HG03135 (cell line): ENCODE data around the gene RALGAPA2.

Experiments
- ATAC-seq: cut with Tn5 transposase; IDR thresholded peaks from one replicate; pipeline ENCODE4 v1.9.1; 2021; ENCODE audit warnings: mild to moderate bottlenecking, moderate library complexity; ENCODE audit not compliant: unreplicated experiment

RALGAPA2 gene

GRCh38 chr20:20373091-20373571 lies 339.3 kb downstream of the RALGAPA2 start:
- ATAC-seq, result no peak

- ATAC-seq, result no peak
These were observed 340.8 kb downstream of the RALGAPA2 start for GRCh38 chr20:20371681-20372080.

GRCh38 chr20:20371083-20371482 lies 341.4 kb downstream of the RALGAPA2 start:
- ATAC-seq, result no peak

GRCh38 chr20:20370094-20370575 lies 342.3 kb downstream of the RALGAPA2 start:
- no peak for ATAC-seq

GRCh38 chr20:20369250-20370093 lies 343.0 kb downstream of the RALGAPA2 start:
- ATAC-seq, result no peak

GRCh38 chr20:20368418-20369249 lies 343.8 kb downstream of the RALGAPA2 start:
- no peak for ATAC-seq

DNA sequence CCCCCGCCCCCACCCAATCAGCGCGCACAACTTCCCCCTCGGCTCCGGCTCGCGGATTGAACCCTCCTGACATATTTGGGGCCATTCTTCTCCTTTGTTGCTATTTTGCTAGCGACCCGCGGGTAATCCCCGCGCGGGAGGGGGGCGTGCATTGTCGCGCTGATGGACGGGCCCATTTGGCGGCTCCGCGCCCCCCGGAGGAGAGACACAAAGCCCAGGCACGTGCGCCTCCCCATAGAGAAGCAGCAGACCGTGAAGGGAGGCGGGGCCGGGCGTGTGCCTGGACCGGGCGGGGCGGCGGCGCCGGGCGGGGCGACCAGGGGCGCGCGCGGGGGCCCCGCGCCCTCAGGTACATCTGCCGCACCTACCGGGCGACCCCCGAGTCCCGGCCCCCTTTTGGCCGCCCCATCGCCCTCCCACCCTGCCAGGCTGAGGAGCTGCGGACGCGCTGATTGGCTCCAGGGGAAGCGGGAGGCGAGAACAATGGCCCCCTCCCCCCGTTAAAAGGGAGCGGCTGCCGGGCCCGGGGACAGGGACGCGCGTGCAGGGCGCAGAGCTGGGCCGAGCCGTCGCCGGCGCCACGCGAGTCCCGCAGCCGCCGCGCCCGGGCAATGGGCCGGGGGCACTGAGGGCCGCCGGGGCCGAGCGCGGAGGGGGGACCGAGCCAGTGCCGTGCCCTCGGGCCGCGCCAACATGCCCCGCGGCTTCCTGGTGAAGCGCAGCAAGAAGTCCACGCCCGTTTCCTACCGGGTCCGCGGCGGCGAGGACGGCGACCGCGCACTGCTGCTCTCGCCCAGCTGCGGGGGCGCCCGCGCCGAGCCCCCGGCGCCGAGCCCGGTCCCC lies 344.6 kb downstream of the RALGAPA2 start, which contains the start of gene INSM1:
TSS of gene INSM1 (plus strand) at position 530 of the 843 bp plus-strand sequence. CDS start at position 694, 164 bp downstream.
- no peak for ATAC-seq

- ATAC-seq, result no peak
These were observed 345.4 kb downstream of the RALGAPA2 start for GRCh38 chr20:20366876-20367574.

- no peak for ATAC-seq
These were observed 345.9 kb downstream of the RALGAPA2 start for GRCh38 chr20:20366551-20366875.

- ATAC-seq, result no peak
These were observed 346.8 kb downstream of the RALGAPA2 start for GRCh38 chr20:20365480-20366161.

GRCh38 chr20:20364593-20365479 lies 347.6 kb downstream of the RALGAPA2 start:
- ATAC-seq, result no peak

GRCh38 chr20:20363799-20364592 lies 348.4 kb downstream of the RALGAPA2 start:
- no peak for ATAC-seq

DNA sequence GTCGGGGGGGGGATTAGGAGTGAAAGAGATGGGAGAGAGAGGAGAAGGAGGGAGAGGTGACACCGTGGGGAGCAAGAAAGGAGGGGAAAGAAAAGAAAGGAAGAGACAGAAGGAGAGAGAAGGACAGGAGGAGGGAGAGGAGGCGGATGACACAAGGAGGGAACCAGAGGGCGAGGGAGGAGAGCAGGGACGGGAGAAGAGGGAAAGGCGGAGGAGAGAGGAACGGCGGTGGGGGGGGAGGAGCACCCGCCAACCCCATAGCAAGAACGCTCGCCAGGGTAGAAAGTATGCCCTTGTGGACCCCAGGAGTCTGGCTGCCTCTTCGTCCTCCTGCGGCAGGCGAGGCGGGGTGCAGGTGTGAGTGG lies 349.0 kb downstream of the RALGAPA2 start:
- ATAC-seq, result no peak

DNA sequence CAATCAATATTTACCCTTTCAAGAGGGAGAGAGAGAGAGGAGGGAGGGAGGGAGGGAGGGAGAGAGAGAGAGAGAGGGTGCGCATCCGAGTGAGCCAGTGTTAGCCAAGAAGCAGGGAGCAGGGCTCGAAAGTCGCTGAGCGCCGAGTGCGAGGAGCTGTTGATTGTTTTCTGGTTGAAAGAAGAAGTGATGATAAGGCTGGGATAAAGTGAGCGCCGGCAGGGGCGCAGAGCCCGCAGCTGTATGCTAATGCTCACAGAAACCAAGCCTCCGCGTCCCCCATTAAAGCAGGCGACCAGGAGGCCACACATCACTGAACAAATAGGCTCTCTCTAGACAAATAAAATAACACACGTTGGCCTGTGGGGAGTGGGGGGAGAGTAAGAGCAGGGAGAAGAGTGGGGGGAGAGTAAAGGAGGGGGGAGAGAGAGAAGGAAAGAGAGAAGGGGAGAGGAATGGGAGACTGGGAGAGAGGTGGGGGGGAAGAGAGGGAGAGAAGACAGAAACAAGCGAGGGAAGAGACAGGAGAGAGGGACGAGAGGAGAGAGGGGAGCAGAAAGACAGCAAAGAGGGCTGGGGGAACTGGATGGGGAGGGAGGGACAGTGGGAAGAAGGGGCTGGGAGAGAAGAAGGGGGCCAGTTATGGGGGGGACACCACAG lies 349.5 kb downstream of the RALGAPA2 start:
- ATAC-seq, result no peak

DNA sequence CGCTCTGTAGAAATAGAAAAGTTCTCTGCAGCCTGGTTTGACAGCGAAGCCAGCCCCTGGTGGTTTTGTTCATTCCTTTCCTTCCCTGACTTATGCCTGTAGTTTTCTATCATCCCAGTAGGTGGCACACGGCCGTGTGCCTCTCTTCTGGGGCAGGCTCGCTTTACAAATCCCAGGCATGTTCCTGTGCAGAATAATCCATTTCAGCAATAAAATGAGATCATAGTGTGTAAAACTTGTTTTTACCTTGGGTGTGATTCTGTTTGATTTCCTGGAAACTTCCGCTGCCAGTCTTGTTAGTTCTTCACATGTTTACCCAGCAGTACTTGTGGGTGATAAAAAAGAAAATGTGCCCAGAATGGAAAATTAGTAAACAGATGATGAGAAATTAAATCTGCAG lies 352.0 kb downstream of the RALGAPA2 start:
- ATAC-seq, result no peak

DNA sequence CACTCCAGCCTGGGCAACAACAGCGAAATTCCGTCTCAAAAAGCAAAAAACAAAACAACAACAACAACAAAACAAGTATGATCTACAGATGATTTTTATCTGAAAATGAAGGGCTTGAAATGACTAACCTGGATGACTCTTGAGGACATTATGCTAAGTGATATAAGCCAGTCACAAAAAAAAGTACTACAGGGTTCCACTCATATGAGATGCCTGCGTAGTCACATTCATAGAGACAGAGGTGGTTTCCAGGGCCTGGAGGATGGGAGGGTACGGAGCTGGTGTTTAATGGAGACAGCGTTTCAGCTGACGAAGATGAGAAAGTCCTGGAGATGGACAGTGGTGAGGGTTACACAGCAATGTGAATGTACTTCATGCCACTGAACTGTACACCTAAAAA lies 352.8 kb downstream of the RALGAPA2 start:
- no peak for ATAC-seq

DNA sequence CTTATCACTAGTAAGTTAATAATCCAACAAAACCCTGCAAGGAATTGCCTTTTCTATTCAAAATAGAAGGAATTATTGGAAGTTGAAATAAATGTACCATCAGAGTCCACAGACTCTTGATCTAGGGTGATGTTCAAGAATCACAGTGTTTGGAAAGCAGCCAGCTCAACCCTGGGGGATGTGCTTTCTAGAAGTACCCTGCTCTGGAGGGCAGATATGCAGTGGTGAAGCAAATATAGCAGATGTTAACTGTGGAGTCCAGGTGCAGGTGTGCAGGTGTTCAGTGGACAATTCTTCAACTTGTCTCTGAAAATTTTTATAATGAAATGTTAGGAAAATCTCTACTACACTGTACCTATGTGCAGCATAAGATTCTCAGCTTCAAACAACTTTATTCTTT lies 353.6 kb downstream of the RALGAPA2 start:
- no peak for ATAC-seq
